SKM-1 (cell line): Measurements from ENCODE around the gene BRD4.

Experiments
- DNase-seq: peaks from one replicate; lab custom pipeline; 2025; ENCODE audit not compliant: unreplicated experiment; lab: John Stamatoyannopoulos, UW

BRD4 gene

GRCh38 chr19:15316498-15316897, 15.8 kb downstream of the BRD4 start:
- no peak for DNase-seq

GRCh38 chr19:15315101-15315500, 17.2 kb downstream of the BRD4 start:
- no peak for DNase-seq

GRCh38 chr19:15313649-15314279, 18.6 kb downstream of the BRD4 start:
- DNase-seq, result no peak

GRCh38 chr19:15307169-15307568, 25.2 kb downstream of the BRD4 start:
- DNase-seq, result no peak

- DNase-seq, result no peak
Observed at GRCh38 chr19:15305582-15306334, 26.6 kb downstream of the BRD4 start.

GRCh38 chr19:15304140-15304705, 28.1 kb downstream of the BRD4 start:
- DNase-seq, result no peak

- DNase-seq, result no peak
Observed at GRCh38 chr19:15303105-15303780, 29.1 kb downstream of the BRD4 start.

GRCh38 chr19:15300533-15301197, 31.7 kb downstream of the BRD4 start:
- no peak for DNase-seq

GRCh38 chr19:15299568-15300409, 32.5 kb downstream of the BRD4 start:
- no peak for DNase-seq

GRCh38 chr19:15298847-15299567, 33.3 kb downstream of the BRD4 start:
- DNase-seq, result no peak

- no peak for DNase-seq
Observed at GRCh38 chr19:15297416-15298224, 34.7 kb downstream of the BRD4 start.

GRCh38 chr19:15296841-15297415, 35.4 kb downstream of the BRD4 start:
- DNase-seq, result no peak

GRCh38 chr19:15296353-15296752, 36.0 kb downstream of the BRD4 start:
- no peak for DNase-seq

- DNase-seq, result no peak
Observed at GRCh38 chr19:15294561-15294990, 37.8 kb downstream of the BRD4 start.

- no peak for DNase-seq
Observed at GRCh38 chr19:15293781-15294491, 38.4 kb downstream of the BRD4 start.

- no peak for DNase-seq
Observed at GRCh38 chr19:15292847-15293582, 39.3 kb downstream of the BRD4 start.

- DNase-seq, result no peak
Observed at GRCh38 chr19:15292140-15292539, 40.2 kb downstream of the BRD4 start.
